Activated naive CD4-positive, alpha-beta T cell treated with anti-CD3 and anti-CD28 coated beads, Interleukin-2, amount 50 U/mL, for 72 hours (primary cell): ENCODE results near the gene INPP4B. TPM values are rescaled to one million over a fixed set of nuclear protein-coding genes. Genes with fewer than 3 reads are reported as not detected.

Source experiments
- ATAC-seq, 2 donors: fragments of 150-1000 bp; cut with Tn5 transposase; 2 replicates each; pipeline ENCODE4 v1.10.0; 2021; ENCODE audit warnings: mild to moderate bottlenecking in 2 of 2, moderate library complexity in 2 of 2
- DNase-seq, 2 donors: peaks; one replicate each; pipeline ENCODE4 v3.0.0; 2021 to 2022; ENCODE audit warnings: low spot score in 2 of 2
- H3K27ac Mint-ChIP-seq, 2 donors: one replicate each; pipeline ENCODE4 v1.8.0; 2022; ENCODE audit warnings: mild to moderate bottlenecking in 2 of 2, mixed read lengths in 2 of 2
- H3K36me3 Mint-ChIP-seq, 2 donors: one replicate each; pipeline ENCODE4 v1.8.0; 2022; ENCODE audit warnings: mixed read lengths in 2 of 2
- H3K9me3 Mint-ChIP-seq, 2 donors: one replicate each; pipeline ENCODE4 v1.8.0; 2022; ENCODE audit warnings: mixed read lengths in 2 of 2
- total RNA-seq, 2 donors: library from RNA; stranded (reverse); gene quantifications; one replicate each; pipeline ENCODE4 v1.2.3, GENCODE V29; 2022

INPP4B gene
- total RNA-seq, 2 donors from 2014 or later = 63.9 to 81.3 TPM

- Mint-ChIP-seq H3K36me3 (peaks cover 4 to 17% of the 10 kb centered on the region in 2 donors), H3K27ac (no peak overlapping the region), H3K9me3 (peaks cover 4 to 7% of the 10 kb centered on the region in 2 donors)
- ATAC-seq (no peak), DNase-seq (no peak)
These were observed 287.2 kb downstream of the INPP4B start for GRCh38 chr4:142558851-142559250.

DNA sequence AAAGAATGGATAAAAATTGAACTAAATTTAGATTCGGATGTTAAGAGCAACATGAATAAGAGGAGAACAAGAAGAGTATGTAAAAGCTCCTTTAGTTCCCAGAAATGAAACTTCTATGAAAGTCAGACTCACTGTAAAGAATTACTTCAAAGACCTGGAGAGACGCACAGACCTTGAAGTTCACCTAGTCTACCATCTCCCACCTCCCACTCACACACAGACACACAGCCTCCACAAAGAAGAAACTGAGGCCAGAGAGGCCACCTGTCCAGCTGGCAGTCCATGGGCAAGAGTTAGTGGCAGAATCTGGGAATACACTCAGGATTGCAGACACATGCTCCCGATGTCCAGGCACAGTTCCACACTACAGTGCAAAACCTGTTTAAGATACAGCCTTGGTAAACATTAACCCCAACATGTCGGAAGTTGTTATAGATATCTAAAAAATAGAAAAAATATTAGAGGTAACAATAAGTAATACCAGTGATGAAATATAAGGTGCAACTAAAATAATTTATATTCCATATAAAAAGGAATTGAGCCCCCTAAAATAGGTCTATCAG lies 288.8 kb downstream of the INPP4B start:
- DNase-seq = no peak
- peak; percentile 54 to 60 for ATAC-seq
- peaks cover 0 to 4% of the 10 kb centered on the region in 2 donors for H3K9me3 Mint-ChIP-seq
- H3K27ac Mint-ChIP-seq = peak overlapping the region; percentile 90 to 98
- peaks cover 0 to 11% of the 10 kb centered on the region in 2 donors for H3K36me3 Mint-ChIP-seq

DNA sequence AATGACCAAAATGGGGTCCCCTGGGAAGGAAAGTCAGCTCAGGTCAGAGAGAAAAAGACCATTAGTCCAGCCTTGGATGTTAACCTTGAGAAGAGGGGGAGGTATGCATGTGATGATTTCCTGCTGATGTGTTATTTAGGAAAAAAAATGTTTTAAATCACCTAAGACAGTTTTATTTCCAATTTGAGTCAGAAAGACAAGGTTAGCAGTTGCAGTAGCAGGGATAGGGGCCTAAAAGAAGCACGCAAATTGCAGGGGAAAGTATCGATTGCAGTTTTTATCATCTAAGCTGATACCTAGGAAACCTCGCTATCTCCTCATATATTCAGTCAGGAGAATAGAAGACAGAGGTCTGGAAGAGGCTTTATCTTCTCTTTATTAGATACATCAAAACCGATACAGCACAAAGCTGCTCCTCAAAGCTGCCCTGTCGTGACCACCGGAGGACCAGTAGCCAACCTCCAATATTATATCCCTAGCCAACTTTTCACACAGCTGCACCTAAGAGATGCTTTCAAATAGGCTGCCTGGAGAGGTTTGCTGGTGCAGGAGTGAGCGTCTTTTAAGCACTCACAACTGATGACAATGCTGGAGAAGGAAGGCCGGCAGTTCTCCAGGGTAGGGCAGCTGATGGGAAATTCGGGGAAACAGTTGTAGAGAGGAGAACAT lies 289.4 kb downstream of the INPP4B start:
- DNase-seq (no peak), ATAC-seq (peak; percentile 59 to 77)
- peak overlapping the region; percentile 90 to 98 for H3K27ac Mint-ChIP-seq
- H3K9me3 Mint-ChIP-seq = peaks cover 0 to 4% of the 10 kb centered on the region in 2 donors
- H3K36me3 Mint-ChIP-seq = peaks cover 0 to 7% of the 10 kb centered on the region in 2 donors

- peak; percentile 63 to 66 for ATAC-seq
- peak overlapping the region; percentile 90 to 98 for H3K27ac Mint-ChIP-seq
- DNase-seq = no peak
These were observed 290.1 kb downstream of the INPP4B start for GRCh38 chr4:142556048-142556447.

GRCh38 chr4:142554412-142554811 lies 291.7 kb downstream of the INPP4B start:
- Mint-ChIP-seq H3K9me3 (peaks cover 0 to 4% of the 10 kb centered on the region in 2 donors), H3K36me3 (peaks cover 0 to 12% of the 10 kb centered on the region in 2 donors), H3K27ac (peak overlapping the region in 1 of 2 donors; percentile 5)
- ATAC-seq = no peak
- DNase-seq = no peak

More at GRCh38 chr4:142556048-142556447, 290.1 kb downstream of the INPP4B start:
- H3K36me3 Mint-ChIP-seq = peaks cover 0 to 12% of the 10 kb centered on the region in 2 donors
- peaks cover 0 to 4% of the 10 kb centered on the region in 2 donors for H3K9me3 Mint-ChIP-seq

- DNase-seq (no peak), ATAC-seq (peak in 1 of 2 donors; percentile 27)
- Mint-ChIP-seq H3K36me3 (peaks cover 5 to 24% of the 10 kb centered on the region in 2 donors), H3K27ac (peak overlapping the region; percentile 87), H3K9me3 (peaks cover 0 to 4% of the 10 kb centered on the region in 2 donors)
These were observed 294.4 kb downstream of the INPP4B start for GRCh38 chr4:142551517-142552305.

GRCh38 chr4:142550965-142551364 lies 295.1 kb downstream of the INPP4B start:
- ATAC-seq (no peak), DNase-seq (no peak)
- H3K9me3 Mint-ChIP-seq = peaks cover 0 to 8% of the 10 kb centered on the region in 2 donors
- peak overlapping the region; percentile 80 to 87 for H3K27ac Mint-ChIP-seq
- H3K36me3 Mint-ChIP-seq = peaks cover 5 to 28% of the 10 kb centered on the region in 2 donors

DNA sequence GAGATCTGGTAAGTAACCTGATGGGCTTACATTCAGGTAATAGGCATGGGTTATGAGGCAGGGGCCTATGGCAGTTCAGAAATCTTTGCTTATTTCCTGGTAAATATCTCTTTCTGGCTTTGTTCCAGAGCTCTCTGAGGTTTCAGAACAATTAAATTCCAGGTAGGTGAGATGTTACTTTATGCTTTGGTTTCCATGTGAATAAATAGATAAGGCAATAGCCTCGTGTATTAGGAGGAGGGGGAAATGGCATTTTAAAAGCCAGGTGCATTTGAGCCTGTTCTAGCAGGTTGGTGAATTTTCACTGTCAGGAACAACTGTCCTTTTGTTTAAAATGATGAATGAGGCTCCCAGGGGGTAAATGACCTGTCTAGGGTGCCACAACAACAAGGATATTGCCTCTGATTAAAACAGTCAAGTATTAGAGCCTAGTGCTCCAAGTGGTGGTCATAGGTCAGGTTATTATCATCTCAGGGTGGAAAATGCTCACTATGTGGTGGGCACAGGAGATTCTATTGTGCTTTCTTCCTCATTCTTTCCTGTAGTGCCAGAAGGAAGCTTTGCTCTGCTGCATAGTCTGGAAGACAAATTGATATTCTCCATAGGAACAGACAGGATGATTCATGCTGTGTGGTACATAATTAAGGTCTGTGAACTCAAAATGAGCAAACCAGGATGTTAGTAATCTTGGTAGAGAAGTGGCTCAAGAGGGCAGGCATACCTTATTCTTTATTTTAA lies 296.2 kb downstream of the INPP4B start:
- no peak for DNase-seq
- peak overlapping the region; percentile 87 to 93 for H3K27ac Mint-ChIP-seq
- peak; percentile 89 to 92 for ATAC-seq
- H3K36me3 Mint-ChIP-seq = peaks cover 5 to 29% of the 10 kb centered on the region in 2 donors
- peaks cover 0 to 9% of the 10 kb centered on the region in 2 donors for H3K9me3 Mint-ChIP-seq

DNA sequence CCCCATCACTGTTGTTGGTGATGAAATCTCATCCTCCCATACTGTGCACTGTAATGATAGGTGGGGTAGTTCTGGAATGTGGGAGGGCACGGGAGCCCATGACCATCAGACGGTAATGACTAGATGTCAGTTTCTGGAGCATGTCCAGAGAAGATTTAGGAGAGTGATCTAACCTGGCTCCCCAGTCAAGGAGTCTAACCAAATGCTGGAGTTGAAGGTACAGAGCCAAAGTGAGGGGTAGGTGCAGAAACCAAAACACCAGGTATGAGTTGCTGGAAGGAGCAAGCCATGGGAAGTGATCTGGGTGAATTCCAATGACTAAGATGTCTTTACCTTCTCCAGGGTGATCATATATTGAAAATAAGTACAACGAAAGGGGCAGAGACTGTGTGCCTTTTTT lies 296.9 kb downstream of the INPP4B start:
- DNase-seq = no peak
- Mint-ChIP-seq H3K27ac (peak overlapping the region; percentile 87 to 93), H3K9me3 (peaks cover 0 to 6% of the 10 kb centered on the region in 2 donors), H3K36me3 (peaks cover 5 to 24% of the 10 kb centered on the region in 2 donors)
- ATAC-seq = peak in 1 of 2 donors; percentile 14

- Mint-ChIP-seq H3K36me3 (peaks cover 5 to 22% of the 10 kb centered on the region in 2 donors), H3K27ac (peak overlapping the region in 1 of 2 donors; percentile 37), H3K9me3 (peaks cover 0 to 4% of the 10 kb centered on the region in 2 donors)
- DNase-seq (no peak), ATAC-seq (peak in 1 of 2 donors; percentile 56)
These were observed 297.6 kb downstream of the INPP4B start for GRCh38 chr4:142548491-142548890.

DNA sequence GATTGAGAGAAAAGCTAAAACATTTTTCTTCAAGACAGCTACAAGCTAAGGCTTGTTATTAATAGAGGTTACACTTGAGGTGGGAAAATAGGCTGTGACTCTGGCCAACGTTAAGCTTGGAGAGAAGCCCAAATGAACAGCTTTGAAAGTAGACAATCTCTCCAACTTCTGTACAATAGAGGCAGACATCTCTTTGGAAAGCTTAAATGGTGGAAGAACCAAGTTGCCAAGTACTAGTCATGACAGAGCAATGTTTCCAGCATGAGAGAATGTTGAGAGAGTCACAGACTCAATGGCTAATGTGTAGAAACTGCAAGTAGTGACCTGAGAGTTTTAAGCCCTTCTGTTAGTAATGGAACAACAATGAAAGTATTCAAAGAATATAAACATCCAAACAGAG lies 298.1 kb downstream of the INPP4B start:
- H3K9me3 Mint-ChIP-seq = peaks cover 0 to 4% of the 10 kb centered on the region in 2 donors
- peak in 1 of 2 donors; percentile 19 for ATAC-seq
- peak overlapping the region in 1 of 2 donors; percentile 58 for H3K27ac Mint-ChIP-seq
- DNase-seq = no peak
- H3K36me3 Mint-ChIP-seq = peaks cover 5 to 22% of the 10 kb centered on the region in 2 donors

DNA sequence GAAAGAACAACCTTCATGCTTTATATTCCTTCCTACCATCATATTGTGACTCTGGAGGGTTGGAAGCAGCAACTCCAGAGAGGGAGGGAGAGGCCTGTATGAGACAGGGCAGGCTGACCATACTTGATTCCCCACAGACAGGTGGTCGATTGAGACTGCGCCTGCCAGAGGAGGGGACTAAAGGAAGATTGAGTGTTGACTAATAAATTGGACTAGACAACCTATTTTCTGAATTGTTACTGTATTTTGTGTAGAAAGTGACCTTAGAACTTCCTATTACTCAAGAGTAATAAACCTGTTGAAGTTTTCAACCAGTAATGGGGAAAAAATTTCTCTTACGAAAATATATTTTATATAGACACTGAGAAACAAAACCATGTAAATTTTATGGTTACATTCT lies 301.5 kb downstream of the INPP4B start:
- ATAC-seq (no peak), DNase-seq (no peak)
- Mint-ChIP-seq H3K36me3 (peaks cover 5 to 17% of the 10 kb centered on the region in 2 donors), H3K9me3 (peaks cover 0 to 4% of the 10 kb centered on the region in 2 donors), H3K27ac (no peak overlapping the region)

DNA sequence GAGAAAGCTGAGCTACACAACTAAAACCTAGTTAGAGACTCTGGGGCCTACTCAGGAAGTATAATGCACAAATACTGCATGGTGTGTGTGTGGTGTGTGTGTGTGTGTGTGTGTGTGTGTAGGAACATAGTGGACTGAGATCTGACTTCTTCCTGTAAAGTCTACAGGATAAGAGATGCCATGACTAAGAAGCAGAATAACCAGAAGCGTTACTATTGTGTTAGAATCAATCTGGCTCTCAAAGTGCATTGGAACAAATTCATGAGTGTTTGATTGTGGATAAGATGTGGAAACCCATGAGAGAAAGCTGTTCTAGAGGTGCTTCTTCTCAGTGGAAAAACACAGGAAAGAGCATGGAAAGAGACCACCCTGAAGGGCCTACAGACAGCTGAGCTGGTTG lies 302.1 kb downstream of the INPP4B start:
- H3K36me3 Mint-ChIP-seq = peaks cover 2 to 13% of the 10 kb centered on the region in 2 donors
- peak; percentile 21 to 34 for ATAC-seq
- H3K9me3 Mint-ChIP-seq = peaks cover 0 to 4% of the 10 kb centered on the region in 2 donors
- no peak overlapping the region for H3K27ac Mint-ChIP-seq
- DNase-seq = no peak

DNA sequence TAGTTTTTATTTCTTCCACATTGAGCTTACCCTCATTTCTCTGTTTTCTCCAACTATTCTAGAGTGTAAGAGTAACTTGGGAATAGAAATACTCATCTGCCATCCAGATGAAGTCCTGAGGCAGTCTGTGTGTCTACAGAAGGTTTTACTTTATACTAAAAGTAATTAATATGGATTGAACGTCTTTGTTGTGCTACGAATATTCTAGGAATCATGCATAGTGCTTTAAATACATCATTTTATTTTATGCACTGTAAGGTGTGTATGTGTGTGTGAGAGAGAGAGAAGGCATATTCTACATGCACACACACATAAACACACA lies 305.7 kb downstream of the INPP4B start:
- DNase-seq (no peak), ATAC-seq (no peak)
- no peaks in the 10 kb centered on the region for H3K9me3 Mint-ChIP-seq
- H3K36me3 Mint-ChIP-seq = no peaks in the 10 kb centered on the region
- H3K27ac Mint-ChIP-seq = no peak overlapping the region

DNA sequence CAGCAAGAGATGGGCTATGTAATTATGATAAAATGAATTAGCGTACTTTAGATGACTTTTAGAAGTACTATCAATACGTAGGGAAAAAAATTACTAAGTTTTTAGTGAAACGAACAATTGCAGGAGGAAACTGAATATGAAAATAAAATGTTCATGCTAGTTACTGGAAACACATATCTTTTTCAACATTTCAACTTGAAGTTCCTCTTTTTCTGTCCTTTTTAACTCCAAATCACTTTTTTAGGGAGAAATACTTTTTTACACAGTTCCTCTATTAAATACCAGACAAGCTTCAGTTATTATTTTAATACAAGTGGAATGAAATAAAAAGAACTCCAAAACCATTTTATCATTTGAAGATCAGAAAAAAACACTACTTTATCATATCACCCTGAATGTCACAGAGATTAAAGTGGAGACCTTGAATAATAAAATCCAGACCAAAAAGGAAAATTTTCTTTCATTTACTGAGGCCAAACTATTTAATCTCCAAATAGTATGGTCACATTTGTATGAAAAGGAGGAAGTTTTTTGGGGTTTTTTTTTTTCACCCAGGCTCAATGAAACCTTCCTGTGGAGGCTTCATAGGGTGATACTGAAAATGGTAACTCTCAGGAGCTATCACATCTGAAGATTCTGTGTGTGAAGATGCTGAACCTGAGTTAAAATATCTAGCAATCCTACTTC lies 306.2 kb downstream of the INPP4B start:
- DNase-seq (no peak), ATAC-seq (no peak)
- Mint-ChIP-seq H3K27ac (peak overlapping the region in 1 of 2 donors; percentile 37), H3K36me3 (no peaks in the 10 kb centered on the region), H3K9me3 (no peaks in the 10 kb centered on the region)

DNA sequence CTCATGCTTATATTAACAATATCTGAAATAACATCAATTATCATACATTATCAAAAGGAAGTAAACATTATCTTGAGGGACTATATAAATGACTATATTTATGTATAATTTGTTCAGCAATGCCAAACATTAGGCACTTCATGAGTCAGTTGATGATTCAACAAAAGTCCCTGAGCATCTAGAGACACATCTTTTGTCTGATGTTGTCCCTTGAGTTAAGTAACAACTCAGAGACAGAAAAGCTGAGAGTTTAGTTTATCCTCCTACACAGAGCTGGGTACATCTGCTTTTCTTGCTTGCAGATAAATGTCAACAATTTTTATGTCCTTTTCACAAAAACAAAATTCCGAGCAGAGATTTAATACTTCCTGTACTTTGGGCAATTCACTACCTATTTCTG lies 311.1 kb downstream of the INPP4B start:
- ATAC-seq (peak; percentile 34 to 96), DNase-seq (no peak)
- H3K36me3 Mint-ChIP-seq = no peaks in the 10 kb centered on the region
- no peaks in the 10 kb centered on the region for H3K9me3 Mint-ChIP-seq
- no peak overlapping the region for H3K27ac Mint-ChIP-seq
